ENCODE results near the gene IRX4. TPM values are rescaled to one million over a fixed set of nuclear protein-coding genes. Genes with fewer than 3 reads are reported as not detected.

Gene IRX4
- total RNA-seq, 2 experiments from 2014 or later: not detected

DNA sequence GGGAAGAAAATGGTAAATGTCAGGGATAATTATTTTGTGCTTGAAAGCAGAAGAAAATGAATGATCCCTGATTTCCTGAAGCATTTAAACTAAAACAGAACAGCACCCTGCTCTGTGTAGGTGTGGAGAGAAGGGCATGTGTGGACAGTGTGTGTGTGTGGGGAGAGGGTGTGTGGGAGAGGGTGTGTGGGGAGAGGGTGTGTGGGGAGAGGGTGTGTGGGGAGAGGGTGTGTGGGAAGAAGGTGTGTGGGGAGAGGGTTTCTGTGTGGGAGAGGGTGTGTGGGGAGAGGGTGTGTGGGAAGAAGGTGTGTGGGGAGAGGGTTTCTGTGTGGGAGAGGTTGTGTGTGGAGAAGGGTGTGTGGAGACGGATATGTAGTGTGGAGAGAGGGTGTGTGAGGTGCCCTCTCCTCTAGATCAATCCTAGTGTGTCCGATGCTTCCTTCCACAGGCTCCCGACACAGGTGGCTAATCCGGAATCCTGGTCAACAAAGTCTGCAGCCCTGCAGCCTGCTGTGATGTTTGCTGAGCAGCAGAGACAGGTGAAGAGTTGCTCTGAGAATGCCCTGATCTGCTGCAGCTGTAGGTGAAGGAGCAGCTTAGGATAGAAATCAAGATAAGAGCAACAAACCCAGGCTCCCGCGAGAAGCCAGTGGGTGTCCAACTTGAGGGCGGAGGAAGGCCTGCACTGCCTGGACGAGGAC, 15.5 kb downstream of the IRX4 start:
- DNase-seq: no peak
- Mint-ChIP-seq H3K4me3 (no peak overlapping the region), H3K4me1 (ENCODE audit: low read depth) (no peaks in the 10 kb centered on the region), H3K9me3 (no peaks in the 10 kb centered on the region), H3K27me3 (ENCODE audit: low read depth) (peaks cover 25% of the 10 kb centered on the region), H3K36me3 (ENCODE audit: low read depth) (no peaks in the 10 kb centered on the region), H3K27ac (no peak overlapping the region)
- intact Hi-C loops (cut with micrococcal nuclease): no loop called here
- CTCF ChIA-PET: no interaction called here

DNA sequence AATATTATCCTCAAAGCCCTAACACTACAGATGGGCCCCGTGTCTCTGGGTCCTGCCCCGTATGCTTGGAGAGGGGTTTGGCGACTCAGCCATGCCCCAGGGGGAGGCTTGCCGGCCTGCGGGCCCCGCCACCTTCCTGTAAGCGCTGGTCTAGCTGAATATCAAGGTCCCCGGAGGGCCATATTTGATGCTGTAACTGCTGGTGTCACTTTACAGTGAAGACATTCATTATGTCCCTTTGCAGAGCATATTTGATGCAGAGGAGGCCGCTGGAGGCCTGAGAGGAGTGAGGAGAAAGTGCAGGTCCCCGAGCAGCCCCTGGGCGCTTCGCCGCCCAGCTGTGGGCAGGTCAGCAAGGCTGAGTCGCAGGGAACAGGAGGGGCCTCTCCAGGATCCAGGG, 16.8 kb downstream of the IRX4 start:
- H3K27me3 Mint-ChIP-seq (ENCODE audit: low read depth): peaks cover 22% of the 10 kb centered on the region
- no peaks in the 10 kb centered on the region for H3K36me3 Mint-ChIP-seq (ENCODE audit: low read depth)
- intact Hi-C loops (cut with micrococcal nuclease): no loop called here
- no peak overlapping the region for H3K4me3 Mint-ChIP-seq
- no peak overlapping the region for H3K27ac Mint-ChIP-seq
- DNase-seq: no peak
- CTCF ChIA-PET: no interaction called here
- H3K9me3 Mint-ChIP-seq: no peaks in the 10 kb centered on the region
- no peaks in the 10 kb centered on the region for H3K4me1 Mint-ChIP-seq (ENCODE audit: low read depth)

DNA sequence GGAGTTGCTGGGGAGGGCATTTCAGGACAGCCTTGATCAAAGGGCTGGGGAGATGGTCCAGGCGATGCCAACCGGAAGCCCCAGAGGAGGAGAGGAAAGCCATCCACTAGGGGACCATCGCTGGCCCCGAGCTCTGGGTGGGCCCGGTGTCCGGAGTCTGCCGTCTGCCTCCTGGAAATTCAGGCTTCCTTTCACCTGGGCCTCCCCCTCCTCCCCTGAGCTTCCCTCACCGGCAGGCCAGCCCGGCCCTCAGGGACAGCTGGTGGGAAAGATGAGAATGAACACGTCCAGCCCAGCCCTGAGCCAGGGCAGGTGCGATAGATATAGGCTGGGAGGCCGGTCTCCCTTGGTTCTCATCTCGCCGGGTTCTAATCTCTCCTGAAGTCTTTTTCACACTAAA, 17.2 kb downstream of the IRX4 start:
- no peak overlapping the region for H3K4me3 Mint-ChIP-seq
- no peaks in the 10 kb centered on the region for H3K9me3 Mint-ChIP-seq
- no peaks in the 10 kb centered on the region for H3K36me3 Mint-ChIP-seq (ENCODE audit: low read depth)
- CTCF ChIA-PET: interaction anchor here (0.5 kb wide), 1 partner anchor 191 kb away, joined by 3 read pairs; no protein-coding TSS in a partner anchor
- DNase-seq: no peak
- no peaks in the 10 kb centered on the region for H3K4me1 Mint-ChIP-seq (ENCODE audit: low read depth)
- H3K27ac Mint-ChIP-seq: no peak overlapping the region
- intact Hi-C loops (cut with micrococcal nuclease): no loop called here
- peaks cover 22% of the 10 kb centered on the region for H3K27me3 Mint-ChIP-seq (ENCODE audit: low read depth)

DNA sequence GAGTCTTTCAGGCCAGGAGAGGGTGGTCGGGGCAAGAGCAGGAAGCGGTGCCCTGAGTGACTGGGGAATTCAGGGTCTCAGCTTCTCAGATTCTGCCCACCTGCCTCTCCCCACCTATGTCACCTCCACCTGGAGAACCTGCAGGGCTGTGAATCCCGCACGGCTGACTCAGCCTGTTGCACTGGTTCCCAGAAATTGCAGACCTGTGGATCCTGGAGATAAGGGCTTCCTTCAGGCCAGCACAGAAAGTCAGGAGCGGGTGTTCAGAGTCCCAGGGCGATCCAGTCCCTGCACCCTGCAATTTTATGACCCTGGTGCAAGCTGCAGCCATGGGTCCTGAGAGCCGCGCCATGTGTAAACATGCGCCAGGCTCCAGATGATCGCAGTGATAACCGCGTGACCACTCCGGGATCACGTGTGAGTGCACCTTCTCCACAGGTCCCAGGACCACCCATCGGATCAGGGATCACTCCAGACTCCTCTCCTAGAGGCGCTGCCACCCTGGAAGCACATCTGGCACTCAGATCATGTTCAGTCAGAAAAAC, 17.8 kb downstream of the IRX4 start:
- intact Hi-C loops (cut with micrococcal nuclease): no loop called here
- no peaks in the 10 kb centered on the region for H3K9me3 Mint-ChIP-seq
- H3K4me1 Mint-ChIP-seq (ENCODE audit: low read depth): no peaks in the 10 kb centered on the region
- DNase-seq: no peak
- H3K4me3 Mint-ChIP-seq: no peak overlapping the region
- H3K27ac Mint-ChIP-seq: no peak overlapping the region
- H3K27me3 Mint-ChIP-seq (ENCODE audit: low read depth): peaks cover 22% of the 10 kb centered on the region
- CTCF ChIA-PET: interaction anchor here (0.5 kb wide), 1 partner anchor 191 kb away, joined by 3 read pairs; no protein-coding TSS in a partner anchor
- no peaks in the 10 kb centered on the region for H3K36me3 Mint-ChIP-seq (ENCODE audit: low read depth)

DNA sequence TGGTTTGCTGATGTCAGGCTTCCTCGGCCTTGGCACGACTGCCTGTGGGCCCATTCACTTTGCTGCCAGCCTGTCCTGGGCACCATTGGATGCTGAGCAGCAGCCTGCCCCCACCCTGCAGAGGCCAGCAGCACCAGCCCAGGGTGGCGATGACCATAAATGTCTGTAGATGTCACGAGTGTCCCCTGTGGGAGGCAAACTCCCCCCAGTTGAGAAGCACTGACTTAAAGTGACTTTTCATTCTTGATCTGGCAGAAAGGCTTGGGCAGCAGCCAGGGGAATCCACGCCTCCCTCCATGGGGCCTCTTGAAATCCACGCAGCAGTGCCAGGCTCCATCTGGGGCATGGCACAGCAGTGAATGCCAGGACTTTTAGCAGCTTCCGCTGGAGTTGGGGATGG, 21.8 kb downstream of the IRX4 start:
- Mint-ChIP-seq H3K4me1 (ENCODE audit: low read depth) (no peaks in the 10 kb centered on the region), H3K9me3 (no peaks in the 10 kb centered on the region), H3K4me3 (no peak overlapping the region), H3K36me3 (ENCODE audit: low read depth) (no peaks in the 10 kb centered on the region), H3K27me3 (ENCODE audit: low read depth) (peaks cover 12% of the 10 kb centered on the region), H3K27ac (no peak overlapping the region)
- CTCF ChIA-PET: no interaction called here
- DNase-seq: no peak
- intact Hi-C loops (cut with micrococcal nuclease): no loop called here

DNA sequence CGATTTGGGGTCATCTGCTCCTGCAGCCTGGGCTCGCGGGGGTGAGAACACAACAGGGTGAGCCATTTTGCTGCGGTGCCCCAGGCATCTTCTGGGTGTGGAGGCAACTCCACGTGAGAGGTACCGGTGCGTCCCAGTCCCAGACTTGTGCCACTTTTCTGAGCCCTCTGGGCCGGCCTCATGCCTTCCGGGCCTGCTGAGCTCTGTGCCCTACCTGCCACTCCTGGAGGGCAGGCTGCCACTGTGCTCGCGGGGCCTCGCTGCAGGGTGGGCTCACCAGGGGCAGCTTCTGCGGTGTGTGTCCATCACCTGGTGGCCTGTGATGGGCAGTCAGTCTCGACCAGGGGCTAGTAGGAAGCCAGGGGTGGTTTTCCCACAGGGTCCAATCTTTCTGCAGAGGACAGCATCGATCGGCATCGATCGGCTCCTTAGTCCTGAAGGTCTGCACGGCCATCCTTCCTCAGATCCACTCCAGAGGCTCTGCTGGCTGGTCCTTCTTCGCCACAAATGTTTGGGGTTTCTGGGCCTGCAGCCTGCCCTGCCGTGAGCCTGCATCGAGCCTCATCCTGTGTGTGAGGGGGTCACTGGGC, 22.6 kb downstream of the IRX4 start:
- peaks cover 13% of the 10 kb centered on the region for H3K27me3 Mint-ChIP-seq (ENCODE audit: low read depth)
- DNase-seq: no peak
- intact Hi-C loops (cut with micrococcal nuclease): no loop called here
- no peaks in the 10 kb centered on the region for H3K36me3 Mint-ChIP-seq (ENCODE audit: low read depth)
- no peak overlapping the region for H3K27ac Mint-ChIP-seq
- H3K4me1 Mint-ChIP-seq (ENCODE audit: low read depth): no peaks in the 10 kb centered on the region
- no peaks in the 10 kb centered on the region for H3K9me3 Mint-ChIP-seq
- no peak overlapping the region for H3K4me3 Mint-ChIP-seq
- CTCF ChIA-PET: no interaction called here

DNA sequence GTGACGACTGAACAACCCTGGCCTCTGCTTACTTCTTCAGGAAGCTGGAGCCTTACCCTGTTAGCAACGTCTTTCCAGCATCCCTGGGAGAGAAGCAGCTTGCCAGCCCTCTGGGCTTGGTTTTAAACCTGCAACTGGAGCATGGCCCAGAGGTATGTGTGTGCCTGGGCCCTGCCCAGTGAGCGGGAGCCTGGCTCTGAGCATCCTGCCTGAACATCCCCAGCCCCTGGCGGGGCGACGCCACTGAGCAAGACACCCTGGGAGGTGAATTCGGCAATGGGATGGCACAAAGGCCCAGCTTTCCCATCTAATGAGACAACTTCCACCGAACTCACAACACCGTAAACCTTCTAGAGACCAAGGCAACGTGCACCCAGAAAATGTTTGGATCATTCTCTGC, 23.6 kb downstream of the IRX4 start:
- H3K4me1 Mint-ChIP-seq (ENCODE audit: low read depth): no peaks in the 10 kb centered on the region
- H3K27me3 Mint-ChIP-seq (ENCODE audit: low read depth): peaks cover 16% of the 10 kb centered on the region
- CTCF ChIA-PET: no interaction called here
- H3K4me3 Mint-ChIP-seq: no peak overlapping the region
- H3K9me3 Mint-ChIP-seq: no peaks in the 10 kb centered on the region
- no peak for DNase-seq
- intact Hi-C loops (cut with micrococcal nuclease): no loop called here
- no peaks in the 10 kb centered on the region for H3K36me3 Mint-ChIP-seq (ENCODE audit: low read depth)
- H3K27ac Mint-ChIP-seq: no peak overlapping the region

DNA sequence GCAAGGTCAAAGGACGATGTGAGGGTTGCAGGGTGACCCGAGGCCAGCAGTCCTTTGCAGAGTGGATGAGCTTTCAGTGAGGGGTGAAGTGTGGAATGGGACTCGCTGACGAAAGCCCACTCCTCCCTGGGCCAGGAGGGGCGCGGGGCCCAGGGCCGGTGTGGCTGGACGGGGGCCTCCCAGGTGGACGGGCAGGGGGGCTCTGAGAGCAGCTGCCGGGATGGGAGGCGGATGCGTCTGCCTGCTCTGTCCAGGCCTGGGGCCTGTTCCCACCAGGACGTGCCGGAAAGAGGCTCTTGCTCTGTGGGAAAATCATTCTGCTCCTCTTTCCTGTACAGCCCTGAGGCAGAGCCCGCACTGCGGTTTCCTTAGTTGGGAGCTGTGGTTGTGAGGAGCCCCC, 24.3 kb downstream of the IRX4 start:
- H3K27me3 Mint-ChIP-seq (ENCODE audit: low read depth): peaks cover 23% of the 10 kb centered on the region
- no peaks in the 10 kb centered on the region for H3K36me3 Mint-ChIP-seq (ENCODE audit: low read depth)

DNA sequence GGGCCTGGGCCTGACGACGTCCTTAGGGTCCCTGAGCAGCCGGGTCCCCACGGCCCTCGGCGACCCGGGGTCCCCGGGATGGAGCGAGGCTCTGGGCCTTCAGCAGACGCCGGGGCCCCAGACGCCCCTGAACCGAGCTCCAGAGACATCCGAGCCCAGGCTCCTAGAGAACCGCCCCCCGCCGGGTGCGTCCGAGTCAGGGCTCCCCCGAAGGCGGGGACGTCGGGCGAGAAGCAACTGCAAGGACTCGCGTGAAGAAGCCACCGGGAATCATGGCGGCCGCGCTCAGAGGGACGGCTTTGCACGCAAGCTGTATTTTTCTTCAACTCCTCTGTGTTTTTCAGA, 25.5 kb downstream of the IRX4 start:
- no peak overlapping the region for H3K27ac Mint-ChIP-seq
- peaks cover 26% of the 10 kb centered on the region for H3K27me3 Mint-ChIP-seq (ENCODE audit: low read depth)
- CTCF ChIA-PET: no interaction called here
- H3K4me1 Mint-ChIP-seq (ENCODE audit: low read depth): no peaks in the 10 kb centered on the region
- no peaks in the 10 kb centered on the region for H3K9me3 Mint-ChIP-seq
- H3K4me3 Mint-ChIP-seq: no peak overlapping the region
- intact Hi-C loops (cut with micrococcal nuclease): no loop called here
- DNase-seq: no peak
- no peaks in the 10 kb centered on the region for H3K36me3 Mint-ChIP-seq (ENCODE audit: low read depth)

More for the DNA sequence above, 24.3 kb downstream of the IRX4 start:
- CTCF ChIA-PET: no interaction called here
- no peaks in the 10 kb centered on the region for H3K4me1 Mint-ChIP-seq (ENCODE audit: low read depth)
- H3K4me3 Mint-ChIP-seq: no peak overlapping the region
- no peak for DNase-seq
- intact Hi-C loops (cut with micrococcal nuclease): no loop called here
- H3K27ac Mint-ChIP-seq: no peak overlapping the region
- no peaks in the 10 kb centered on the region for H3K9me3 Mint-ChIP-seq

DNA sequence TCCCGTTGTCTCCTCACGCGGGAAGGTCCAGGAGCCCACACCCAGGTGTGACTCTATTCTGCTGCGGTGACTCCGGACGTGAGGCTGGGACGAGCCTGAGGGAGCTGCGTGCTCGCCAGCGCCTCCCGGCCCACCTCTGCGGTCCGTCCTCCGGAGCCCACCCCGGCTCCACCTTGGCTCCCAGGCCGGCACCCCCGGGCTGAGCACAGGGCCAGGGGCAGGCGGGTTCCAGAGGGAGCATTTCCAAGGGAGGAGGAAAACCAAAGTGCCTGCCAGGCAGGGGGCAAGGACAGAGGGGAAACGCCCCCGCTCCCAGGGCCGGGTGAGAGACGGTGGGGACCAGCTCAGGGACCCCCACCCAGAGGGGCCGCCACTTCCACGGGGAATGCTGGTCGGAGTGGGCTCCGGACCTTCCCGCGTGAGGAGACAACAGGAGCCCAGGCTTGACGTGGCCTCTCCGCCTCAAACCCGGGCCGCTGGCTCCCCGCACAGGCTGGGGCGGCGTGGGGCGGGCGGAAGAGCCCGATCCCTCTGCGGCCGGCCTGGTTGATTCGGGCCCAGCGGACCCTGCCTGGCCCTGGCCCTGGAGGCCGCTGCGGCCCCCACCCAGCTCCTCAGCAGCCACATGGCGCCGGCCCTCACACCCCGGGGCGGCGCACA, 26.0 kb downstream of the IRX4 start:
- no peak for DNase-seq
- H3K4me1 Mint-ChIP-seq (ENCODE audit: low read depth): no peaks in the 10 kb centered on the region
- no peak overlapping the region for H3K4me3 Mint-ChIP-seq
- peaks cover 26% of the 10 kb centered on the region for H3K27me3 Mint-ChIP-seq (ENCODE audit: low read depth)
- no peak overlapping the region for H3K27ac Mint-ChIP-seq
- CTCF ChIA-PET: no interaction called here
- H3K9me3 Mint-ChIP-seq: no peaks in the 10 kb centered on the region
- intact Hi-C loops (cut with micrococcal nuclease): no loop called here
- no peaks in the 10 kb centered on the region for H3K36me3 Mint-ChIP-seq (ENCODE audit: low read depth)

DNA sequence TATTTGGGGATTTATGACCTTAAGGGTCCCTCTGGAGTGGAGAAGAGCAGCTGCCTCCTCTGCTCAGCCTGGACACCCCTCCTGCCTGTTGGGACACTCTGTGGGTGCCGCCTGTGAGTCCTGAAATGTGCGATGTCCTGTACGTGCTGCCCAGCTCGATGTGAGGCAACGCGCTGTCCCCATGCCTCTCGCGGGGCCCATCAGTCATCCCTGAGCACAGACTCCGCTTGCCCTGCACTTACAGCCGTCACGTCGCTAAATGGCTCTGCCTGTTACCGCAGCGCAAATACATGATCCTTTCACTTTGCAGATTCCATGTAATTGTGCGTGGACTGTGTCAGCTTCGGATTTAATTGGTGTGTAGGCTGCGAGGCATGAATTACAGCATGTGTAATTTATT, 27.1 kb downstream of the IRX4 start:
- no peak overlapping the region for H3K4me3 Mint-ChIP-seq
- CTCF ChIA-PET: no interaction called here
- DNase-seq: no peak
- intact Hi-C loops (cut with micrococcal nuclease): no loop called here
- no peaks in the 10 kb centered on the region for H3K9me3 Mint-ChIP-seq
- no peaks in the 10 kb centered on the region for H3K36me3 Mint-ChIP-seq (ENCODE audit: low read depth)
- no peak overlapping the region for H3K27ac Mint-ChIP-seq
- no peaks in the 10 kb centered on the region for H3K4me1 Mint-ChIP-seq (ENCODE audit: low read depth)
- H3K27me3 Mint-ChIP-seq (ENCODE audit: low read depth): peaks cover 33% of the 10 kb centered on the region

DNA sequence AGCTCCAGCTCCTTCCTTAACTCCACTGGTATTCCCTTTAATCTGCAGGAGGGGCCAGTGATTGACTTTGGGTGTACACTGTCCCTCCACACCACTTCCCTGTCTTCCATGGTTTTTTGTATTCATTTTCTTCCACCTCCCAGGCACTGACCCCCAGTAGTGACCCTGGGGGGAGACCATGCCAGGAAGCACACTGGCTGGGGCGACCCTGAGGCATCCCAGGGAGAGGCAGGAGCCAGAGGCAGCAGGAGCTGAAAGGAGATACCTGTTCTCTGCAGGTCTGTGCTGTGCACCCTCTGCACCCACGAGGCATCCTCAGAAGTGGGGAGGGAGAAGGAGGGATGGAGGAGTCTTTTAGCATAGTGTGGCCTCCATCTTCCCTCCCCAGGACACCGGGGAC, 27.6 kb downstream of the IRX4 start:
- CTCF ChIA-PET: no interaction called here
- intact Hi-C loops (cut with micrococcal nuclease): no loop called here
- H3K27ac Mint-ChIP-seq: no peak overlapping the region

DNA sequence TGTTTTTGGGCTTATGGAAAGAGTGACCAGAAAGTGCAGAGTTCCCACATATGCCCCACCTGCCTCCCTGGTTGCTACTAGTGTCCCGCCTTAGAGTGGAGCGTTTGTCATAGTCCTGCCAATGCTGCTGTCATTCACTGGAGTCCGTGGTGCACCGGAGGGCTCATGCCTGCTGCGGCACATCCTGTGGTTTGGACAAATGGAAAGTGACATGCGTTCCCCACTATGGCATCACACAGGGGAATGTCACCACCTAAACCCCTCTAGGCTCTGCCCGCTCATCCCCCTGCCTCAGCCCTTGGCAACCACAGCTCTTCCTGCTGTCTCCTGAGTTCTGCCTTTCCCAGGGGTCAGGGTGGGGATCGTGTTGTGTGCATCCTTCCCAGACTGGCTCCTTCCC, 29.2 kb downstream of the IRX4 start:
- Mint-ChIP-seq H3K27ac (no peak overlapping the region), H3K9me3 (no peaks in the 10 kb centered on the region), H3K27me3 (ENCODE audit: low read depth) (peaks cover 51% of the 10 kb centered on the region), H3K36me3 (ENCODE audit: low read depth) (no peaks in the 10 kb centered on the region), H3K4me3 (no peak overlapping the region), H3K4me1 (ENCODE audit: low read depth) (no peaks in the 10 kb centered on the region)
- intact Hi-C loops (cut with micrococcal nuclease): no loop called here
- CTCF ChIA-PET: no interaction called here
- no peak for DNase-seq

More for the DNA sequence above, 27.6 kb downstream of the IRX4 start:
- peaks cover 37% of the 10 kb centered on the region for H3K27me3 Mint-ChIP-seq (ENCODE audit: low read depth)
- no peaks in the 10 kb centered on the region for H3K36me3 Mint-ChIP-seq (ENCODE audit: low read depth)
- no peak for DNase-seq
- H3K9me3 Mint-ChIP-seq: no peaks in the 10 kb centered on the region
- H3K4me3 Mint-ChIP-seq: no peak overlapping the region
- no peaks in the 10 kb centered on the region for H3K4me1 Mint-ChIP-seq (ENCODE audit: low read depth)

Measured in activated naive CD4-positive, alpha-beta T cell treated with anti-CD3 and anti-CD28 coated beads for 36 hours (primary cell).